Stimulated activated CD4-positive, alpha-beta T cell treated with anti-CD3 and anti-CD28 coated beads, Interleukin-2, amount 100 ng/mL, for 24 hours (primary cell): ENCODE measurements around the gene KLK7.
A peak's percentile ranks its signal among the peaks of the same experiment; 100 is the strongest.
"Not testable (repeated sequence)": the region's sequence is repeated elsewhere in the genome, so short reads cannot be mapped to it uniquely, and the experiment has no call there.

ENCODE experiments used
- DNase-seq, 2 donors: peaks; one replicate each; pipeline ENCODE4 v3.0.0-alpha.2; 2020

Gene KLK7

DNA sequence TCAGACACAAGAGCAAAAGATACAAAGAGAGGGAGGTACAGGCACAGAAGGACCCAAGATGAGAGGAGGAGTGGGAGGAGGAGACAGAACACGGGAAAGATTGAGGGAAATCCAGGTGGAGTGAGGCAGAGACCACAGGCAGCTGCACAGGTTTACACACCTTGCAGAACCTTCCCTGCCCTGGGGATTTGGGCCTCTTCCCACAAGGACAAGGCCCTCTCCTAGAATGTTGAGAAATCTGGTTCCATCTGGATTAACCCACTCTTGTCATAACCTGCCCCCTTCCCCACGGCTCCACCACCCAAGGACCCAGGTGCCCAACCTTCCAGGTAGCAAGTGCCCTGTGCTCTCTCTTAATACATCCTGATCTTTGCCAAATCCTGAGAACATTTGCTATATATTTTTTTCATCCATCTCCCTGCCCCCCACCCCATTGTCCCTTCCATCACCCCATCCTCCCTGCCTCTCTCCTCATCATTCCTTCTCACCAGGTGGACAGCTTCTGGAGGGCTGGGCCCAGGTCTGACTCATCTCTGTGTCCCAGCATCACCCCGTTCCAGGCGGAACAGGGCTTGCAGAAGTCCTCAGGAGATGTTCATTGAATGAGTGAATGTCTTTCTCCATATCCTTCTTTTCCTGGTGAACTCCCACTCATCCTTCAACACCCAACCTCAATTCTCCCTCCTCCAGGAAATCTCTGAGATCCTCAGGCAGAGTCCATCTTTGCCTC lies 26.5 kb upstream of the KLK7 start:
- DNase-seq: no peak

DNA sequence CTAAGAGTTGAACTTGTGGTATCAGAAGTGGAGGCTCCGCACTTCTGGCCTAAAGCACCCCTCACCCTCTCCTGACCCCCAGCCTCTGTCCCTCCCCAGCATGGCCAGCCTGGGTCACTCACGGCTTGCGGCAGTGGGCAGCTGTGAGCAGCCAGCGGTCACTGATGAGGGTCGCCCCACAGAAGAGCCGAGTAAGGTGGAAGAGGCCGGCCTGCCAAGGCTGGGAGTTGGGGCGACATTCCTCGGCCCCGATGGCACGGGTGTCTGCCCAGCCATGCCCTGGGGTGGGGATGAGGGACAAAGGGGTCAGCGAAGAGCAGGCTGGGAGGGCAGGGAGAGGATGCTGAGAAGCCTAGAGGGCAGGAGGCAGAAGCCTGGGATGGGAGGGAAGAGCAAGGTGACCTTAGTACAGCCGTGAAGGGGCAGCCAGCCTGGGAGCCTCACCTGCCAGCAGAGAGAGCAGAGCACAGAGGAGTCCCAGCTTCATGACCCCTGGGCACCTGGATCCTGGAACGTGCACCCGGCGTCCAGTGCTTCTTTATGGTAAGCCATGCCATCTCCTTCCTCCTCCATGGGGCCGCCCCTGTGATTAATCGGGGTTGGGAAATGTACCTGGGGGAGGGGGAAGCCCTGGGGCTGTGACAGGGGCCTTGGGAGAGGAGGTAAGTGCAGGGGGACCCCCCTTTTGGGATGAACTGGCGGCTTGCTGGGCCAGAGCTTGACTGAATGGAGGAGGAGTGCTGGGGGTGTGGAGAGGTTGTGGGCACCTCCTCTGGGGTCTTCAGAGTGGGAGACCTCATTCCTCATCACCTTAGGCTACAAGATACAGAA lies 25.6 kb upstream of the KLK7 start:
- no peak for DNase-seq

DNA sequence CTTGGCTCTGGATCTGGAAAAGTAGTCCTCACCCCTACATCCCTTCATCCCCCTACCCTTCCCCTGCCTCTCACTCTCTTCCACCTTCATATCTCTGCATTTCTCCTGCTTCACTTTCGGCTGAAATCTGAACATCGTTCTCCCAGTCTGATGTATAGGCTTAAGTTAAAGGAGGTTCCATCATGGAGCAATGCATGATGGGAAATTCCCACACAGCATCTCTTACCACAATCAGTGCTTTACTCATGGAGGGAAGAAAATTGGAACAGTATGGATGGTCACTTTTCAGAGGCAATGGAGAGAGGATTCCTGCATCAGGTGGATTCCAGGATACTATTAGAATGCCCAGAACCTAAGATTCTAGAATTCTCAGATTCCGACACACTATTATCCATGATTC lies 23.8 kb upstream of the KLK7 start:
- no peak for DNase-seq

DNA sequence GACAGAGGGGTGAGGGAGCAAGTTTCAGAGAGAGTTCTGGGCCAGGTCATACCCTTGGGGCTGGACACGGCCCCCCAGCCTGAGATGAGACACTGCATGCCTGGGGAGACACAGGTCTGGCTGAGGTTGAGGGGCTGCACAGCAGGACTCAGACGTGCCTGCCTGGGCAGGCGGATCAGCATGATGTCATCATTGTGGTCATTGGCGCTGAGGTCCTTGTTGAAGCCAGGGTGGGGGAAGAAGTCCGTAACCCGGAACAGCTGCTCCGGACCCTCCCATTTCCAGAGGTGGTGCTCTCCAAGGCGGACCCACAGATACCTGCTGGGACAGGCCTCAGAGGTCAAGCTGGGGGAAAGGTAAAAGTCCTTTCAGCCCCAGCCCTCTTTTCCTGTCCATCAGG lies 22.7 kb upstream of the KLK7 start:
- DNase-seq: no peak

DNA sequence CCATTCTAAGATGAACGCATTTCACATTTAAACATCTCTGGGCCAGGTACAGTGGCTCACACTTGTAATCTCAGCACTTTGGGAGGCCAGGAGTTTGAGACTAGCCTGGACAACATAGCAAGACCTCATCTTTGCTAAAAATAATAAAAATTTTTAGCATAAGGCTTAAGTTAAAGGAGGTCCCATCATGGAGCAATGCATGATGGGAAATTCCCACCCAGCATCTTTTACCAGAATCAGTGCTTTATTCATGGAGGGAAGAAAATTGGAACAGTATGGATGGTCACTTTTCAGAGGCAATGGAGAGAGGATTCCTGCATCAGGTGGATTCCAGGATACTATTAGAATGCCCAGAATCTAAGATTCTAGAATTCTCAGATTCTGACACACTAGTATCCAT lies 21.5 kb upstream of the KLK7 start:
- DNase-seq: no peak

DNA sequence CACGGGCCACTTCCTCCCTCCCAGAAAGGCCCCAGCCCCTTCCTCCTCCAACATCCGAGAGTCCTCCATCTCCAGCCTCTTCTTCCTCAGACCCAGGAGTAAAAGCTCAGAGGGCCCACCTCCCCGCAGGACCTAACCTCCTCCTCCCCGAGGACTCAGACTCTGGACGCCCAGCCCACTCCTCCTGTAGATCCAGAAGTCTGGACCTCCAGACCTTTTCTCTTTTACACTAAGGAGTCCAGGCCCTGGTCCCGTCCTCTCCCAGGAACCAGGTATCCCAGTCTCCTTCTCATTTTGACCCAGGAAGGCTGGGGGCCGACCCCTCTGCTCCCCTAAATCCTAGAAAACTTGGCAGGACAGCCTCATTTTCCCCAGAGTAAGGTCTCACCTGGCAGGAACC lies 19.6 kb upstream of the KLK7 start:
- DNase-seq: no peak

DNA sequence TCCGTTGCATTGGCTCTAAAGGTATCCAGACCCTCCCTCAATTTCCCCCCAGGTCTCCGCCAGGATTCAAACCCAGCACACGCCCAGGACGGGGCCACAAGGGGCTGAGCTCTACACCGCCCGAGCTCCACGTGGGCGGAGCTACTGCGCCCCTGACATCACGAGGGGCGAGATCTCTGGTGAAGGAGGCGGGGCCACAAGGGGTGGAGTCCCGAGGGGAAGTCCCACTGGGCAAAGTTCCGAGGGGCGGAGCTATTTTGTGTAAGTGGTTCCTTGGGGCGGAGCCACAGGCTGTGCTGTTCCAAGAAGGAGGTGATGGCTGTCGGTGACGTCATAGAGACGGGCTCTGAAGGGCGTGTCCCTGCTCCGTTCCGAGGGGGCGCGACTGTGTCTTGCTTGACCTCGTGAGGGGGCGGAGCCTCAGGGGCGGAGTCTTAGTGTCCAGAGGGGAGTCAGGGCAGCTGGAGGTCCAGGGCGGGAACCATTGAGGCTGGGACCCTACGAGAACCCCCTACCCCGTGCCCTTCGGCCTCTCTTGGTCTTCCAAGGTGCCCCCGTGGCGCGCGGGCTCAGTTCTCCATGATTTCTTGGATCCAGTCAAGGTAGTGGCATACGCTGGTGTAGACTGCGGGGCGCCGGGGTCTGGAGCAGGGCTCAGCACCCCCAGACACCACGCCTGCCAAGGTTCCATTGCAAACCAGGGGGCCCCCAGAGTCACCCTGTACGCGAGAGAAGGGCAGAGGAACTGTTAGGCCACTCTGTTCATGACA lies 19.0 kb upstream of the KLK7 start:
- peak in 1 of 2 donors; percentile 44 for DNase-seq

DNA sequence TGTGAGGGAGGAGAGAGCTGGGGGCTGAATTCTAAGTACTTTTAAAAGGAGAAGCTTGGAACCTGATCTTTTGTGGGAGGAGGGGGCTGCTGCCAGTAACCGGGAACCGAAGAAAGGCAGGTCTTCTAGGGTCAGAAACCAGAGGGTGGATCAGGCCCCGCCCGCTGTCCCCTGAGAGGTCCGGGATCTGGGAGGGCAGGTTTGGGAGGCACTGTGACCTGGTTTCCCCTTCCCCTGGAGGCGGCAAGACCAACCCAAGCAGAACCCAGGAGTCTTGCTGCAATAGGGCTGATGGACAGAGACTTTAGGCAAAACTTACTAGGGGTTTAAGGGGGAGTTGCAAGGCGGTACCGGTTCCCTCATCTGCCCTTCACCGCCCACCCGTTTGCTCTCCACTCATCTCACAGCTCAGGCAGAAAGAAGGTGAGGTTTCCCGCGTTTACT lies 18.4 kb upstream of the KLK7 start:
- no peak for DNase-seq

DNA sequence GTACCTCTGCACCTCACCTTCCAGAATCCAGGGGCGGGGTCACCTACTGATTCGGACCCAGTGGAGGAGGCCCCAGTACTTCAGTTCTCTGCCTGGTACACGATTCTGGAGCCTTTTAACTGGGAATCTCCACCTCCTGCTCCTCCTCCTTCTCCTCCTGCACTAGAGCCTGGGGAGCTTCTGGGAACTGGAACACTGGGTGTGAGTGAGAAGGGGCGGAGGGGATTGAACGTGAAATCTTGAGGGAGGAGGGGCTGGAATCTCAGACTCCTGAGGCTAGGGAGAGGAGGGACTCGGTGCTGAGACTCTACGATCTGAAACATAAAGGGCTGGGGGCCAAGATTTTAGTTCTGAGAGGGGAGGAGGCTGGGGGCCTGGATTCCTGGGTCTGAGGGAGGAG lies 17.8 kb upstream of the KLK7 start, which contains the start of gene KLK8:
TSS of gene KLK8 (minus strand) at position 90 of the 400 bp plus-strand sequence. CDS start 437 bp downstream, outside the sequence.
- no peak for DNase-seq

DNA sequence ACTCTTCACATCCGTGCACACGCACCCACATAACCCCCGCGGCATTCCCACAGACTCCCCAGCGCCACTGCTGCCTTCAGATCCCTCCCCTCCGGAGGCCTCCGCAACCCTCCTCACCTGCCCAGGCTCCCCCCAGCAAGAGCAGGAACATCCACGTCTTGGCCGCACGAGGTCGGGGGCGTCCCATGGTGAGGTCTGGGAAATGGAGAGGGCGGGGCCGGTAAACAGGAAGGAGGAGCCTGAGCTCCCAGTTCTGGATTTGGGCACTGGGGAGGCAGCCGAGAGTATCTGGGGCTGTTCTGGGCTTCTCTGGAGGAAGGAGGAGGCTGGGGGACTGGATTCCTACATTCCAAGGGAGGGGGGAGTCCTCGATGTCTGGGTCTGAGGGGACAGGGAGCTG lies 17.3 kb upstream of the KLK7 start:
- DNase-seq: no peak

DNA sequence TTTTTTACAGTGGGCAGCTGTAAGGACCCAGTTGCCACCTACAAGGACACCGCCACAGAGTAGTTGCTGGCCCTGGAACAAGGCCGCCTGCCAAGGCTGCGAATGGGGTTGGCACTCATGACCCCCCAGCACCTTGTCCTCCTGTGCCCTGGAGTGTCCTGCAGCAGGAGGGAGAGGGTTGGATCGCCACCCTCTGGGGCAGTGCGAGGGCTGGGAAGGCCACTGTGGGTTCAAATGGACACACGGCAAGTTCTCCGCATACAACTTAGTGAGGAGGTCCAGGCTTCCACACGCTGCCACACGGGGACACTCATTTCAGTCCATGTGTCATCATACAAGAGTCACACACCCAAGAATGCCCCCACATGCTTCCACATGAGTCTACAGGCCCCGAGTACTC lies 16.7 kb upstream of the KLK7 start:
- no peak for DNase-seq

DNA sequence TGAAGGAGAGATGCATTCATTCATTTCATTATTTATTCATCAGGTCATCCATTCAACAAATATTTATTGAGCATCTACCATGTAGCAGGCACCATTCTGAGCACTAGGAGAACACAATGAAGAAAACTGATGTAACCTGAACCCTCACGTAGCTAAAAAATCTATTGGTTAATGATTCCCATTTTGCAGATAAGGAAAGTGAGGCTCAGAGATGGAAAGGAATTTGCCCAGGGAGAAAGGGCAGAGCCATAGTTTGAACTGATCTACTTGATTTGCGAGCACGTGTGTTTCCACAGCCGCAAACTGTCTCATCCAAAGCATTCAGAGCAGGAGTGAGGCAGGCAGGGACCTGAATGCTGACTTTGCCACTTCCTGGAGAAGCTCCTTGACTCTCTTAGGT lies 15.0 kb upstream of the KLK7 start:
- DNase-seq: no peak

DNA sequence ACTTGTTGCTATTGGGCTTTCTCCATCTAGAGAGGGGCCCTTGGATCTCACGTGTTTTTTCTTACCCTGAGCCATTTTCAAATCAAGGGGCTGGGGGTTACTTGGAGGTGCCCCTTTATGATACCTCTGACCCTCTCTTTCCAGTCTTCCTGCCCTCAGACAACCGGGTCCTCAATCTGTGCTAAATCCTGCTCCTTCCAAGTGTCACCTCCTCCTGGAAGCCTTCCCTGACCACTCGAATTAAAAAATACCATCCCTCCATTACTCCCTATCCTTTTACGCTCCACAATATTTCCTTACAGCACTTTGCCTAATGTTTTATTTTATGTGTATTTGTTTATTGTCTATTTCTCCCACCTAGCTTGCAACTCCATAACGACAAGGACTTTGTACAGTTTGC lies 14.3 kb upstream of the KLK7 start:
- no peak for DNase-seq

DNA sequence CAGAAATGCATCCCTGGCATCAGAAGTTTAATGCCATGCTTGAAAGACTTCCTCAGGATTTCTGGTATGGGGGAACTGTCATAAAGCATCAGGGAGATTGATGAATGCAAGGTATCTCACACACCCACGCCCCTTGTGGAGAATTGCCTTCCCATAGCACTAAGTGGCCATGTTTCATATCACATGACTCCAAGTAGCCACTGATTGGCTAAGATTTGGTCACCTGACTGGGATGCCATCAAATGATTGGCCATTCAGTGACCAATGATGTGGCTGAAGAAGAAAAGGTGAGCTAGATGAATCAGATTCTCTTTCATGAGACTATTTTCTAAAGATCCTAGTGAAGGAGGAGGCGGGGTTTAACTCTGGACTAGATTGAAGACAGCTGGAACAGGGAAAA lies 10.4 kb upstream of the KLK7 start:
- no peak for DNase-seq

DNA sequence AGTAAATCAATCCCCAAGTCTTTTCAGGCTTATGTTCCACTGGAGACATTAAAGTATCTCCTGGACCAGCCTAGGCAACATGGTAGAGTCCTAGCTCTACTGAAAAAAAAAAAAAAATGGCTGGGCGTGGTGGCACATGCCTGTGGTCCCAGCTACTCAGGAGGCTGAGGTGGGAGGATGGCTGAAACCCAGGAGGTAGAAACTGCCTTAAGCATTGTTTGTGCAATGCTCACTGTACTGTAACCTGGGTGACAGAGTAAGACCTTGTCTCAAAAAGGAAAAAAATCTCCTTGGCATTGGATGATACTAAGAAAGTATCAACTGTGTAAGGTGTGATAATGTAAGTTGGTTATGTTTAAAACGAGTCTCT lies 8.9 kb upstream of the KLK7 start:
- DNase-seq: no peak

DNA sequence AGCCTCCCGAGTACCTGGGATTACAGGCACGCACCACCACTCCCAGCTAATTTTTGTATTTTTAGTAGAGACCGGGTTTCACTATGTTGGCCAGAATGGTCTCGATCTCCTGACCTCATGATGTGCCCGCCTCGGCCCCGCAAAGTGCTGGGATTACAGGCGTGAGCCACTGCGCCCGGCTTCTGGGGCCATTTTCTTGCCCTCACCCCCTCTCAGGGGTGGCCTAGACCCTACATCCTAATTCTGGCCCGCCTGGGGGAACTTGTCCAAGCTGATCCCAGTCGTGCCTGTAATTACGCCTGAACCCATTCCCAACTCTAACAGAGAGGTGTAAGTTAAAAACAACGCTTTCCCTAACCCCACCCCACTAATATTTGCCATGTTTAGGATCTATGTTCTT lies 699 bp upstream of the KLK7 start:
- not testable (repeated sequence) for DNase-seq

DNA sequence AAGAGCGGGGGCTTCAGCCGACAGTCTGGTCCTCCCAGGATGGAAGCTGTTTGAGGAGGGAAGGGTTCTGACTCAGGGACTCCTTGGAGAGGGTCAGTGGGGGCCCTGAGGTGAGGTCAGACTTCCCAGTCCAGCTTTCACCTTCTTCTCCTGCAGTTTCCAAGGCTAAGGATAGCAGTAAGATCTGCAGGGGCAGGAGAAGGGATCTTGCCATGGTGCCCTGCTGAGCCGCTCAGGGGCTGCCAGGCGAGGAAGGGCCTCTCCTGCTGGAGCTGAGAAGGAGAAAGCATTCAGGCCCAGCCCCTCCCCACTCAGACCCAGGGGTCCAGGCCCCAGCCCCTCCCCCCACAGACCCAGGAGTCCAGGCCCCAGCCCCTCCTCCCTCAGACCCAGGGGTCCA lies 1.5 kb downstream of the KLK7 start:
- DNase-seq: no peak

DNA sequence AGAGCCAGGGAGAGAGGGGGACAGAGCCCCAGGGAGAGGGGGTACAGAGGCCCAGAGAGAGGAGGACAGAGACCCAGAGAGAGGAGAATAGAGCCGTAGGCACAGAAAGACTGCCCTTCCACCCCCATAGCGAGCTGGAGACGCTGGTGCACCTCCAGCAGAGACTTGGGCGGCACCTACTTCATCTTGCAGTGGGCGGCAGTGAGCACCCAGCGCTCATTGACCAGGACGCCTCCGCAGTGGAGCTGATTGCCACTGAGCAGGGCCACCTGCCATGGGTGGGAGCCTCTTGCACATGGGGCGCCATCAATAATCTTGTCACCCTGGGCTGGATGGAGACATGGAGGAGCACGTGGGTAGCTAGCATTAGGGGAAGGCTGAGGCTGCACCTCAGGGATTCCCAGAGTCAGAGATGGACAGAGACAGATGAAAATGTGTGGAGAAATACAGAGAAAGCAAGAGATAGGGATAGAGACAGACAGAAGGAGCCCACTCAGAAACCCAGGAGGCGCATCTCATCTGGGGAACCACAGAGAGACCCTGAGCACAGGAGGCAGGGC lies 2.0 kb downstream of the KLK7 start:
- no peak for DNase-seq

DNA sequence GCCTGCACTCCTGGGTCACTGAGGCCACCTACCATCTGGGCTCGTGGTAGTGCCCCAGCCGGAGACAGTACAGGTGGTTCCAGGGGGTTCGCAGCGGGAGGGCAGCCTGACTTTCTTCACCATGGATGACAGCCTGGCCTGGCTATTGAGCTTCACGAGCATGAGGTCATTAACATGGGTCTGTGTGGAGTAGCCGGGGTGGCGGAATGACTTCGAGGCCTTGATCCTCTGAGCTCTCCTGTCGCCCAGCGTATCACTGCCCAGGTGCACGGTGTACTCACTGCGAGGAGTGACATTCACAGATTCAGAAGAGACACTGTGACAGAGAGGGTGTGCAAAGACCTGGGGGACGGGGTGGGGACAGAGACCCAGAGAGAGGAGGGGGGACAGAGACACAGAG lies 3.5 kb downstream of the KLK7 start:
- DNase-seq: no peak

DNA sequence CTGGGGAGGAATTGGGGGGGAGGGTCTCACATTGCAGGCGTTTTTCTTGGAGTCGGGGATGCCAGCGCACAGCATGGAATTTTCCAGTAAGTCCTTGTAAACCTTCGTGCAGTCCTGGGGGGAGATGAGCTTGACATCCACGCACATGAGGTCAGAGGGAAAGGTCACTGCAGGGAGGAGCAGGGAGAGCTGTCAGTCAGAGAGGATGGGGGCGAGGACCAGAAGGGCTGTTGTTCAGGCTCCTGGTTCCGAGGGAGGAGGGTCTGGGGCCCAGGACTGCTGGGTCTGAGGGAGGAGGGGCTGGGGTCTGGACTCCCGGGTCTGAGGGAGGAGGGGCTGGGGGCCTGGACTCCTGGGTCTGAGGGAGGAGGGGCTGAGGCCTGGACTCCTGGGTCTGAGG lies 4.0 kb downstream of the KLK7 start:
- DNase-seq: no peak

DNA sequence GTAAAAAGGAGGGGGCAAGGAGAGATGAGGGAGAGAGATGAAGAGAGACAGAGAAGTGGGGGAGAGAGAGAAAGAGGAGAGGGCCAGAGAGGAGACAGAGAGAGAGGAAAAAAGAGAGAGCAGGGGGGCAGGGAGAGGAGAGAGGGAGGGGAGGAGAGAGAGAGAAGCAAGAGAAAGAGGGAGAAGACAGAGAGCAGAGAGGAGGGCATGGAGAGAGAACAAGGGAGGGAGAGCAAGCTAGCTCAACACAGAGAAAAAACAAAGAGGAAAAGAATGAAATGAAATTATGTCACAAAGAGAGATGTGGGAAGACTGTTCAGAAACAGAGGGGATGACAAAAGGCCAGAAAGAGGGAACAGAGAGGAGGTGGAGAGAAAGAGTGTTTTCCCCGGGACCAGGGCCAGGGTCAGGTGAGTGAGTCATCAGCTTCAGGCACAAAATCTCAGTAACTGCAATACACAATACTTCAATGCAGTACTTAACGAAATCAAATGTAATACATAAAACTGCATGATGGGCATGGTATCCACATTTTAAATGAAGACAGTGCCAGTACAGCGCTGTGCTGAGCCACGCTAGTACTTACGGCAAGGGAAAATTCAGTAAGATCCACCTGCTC lies 4.8 kb downstream of the KLK7 start:
- DNase-seq: no peak

DNA sequence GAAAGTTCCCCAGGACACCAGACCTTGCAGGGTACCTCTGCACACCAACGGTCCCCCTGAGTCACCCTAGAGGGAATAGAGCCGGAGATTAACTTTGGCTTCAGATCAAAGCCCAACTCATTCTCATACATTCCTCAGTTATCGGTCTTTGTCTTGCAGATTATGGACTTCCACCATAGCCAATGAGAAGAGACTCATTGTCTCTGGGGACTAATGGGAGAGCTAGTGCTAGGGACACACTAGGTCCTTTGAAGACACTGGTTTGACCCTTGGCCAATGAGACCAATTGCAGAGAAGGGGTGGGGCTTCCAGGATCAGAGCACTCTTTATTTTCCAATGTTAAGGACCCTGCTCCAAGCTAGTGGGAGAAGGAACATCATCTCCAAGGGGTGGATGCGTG lies 6.1 kb downstream of the KLK7 start:
- no peak for DNase-seq

DNA sequence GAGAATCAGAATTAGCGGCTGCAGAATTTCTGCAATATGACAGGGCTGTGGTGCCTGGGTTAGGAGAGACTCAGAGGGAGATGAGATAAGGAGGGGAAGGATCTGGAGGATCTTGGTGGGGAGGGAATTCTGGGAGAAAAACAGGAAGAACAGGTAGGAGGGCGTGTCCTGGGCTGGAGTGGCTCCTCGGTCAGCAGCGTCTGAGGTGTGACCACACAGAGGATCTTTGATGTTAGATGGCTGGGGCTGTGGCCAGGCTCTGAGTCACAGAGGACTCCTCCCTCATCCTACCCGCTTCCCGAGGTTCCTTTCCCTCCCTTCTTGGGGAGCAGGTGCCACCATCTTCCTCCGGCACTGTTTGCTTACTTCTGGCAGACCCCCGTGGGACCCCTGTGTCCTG lies 8.0 kb downstream of the KLK7 start:
- no peak for DNase-seq
